ENCODE measurements around the gene ANKS3. TPM values are rescaled to one million over a fixed set of nuclear protein-coding genes. Genes with fewer than 3 reads are reported as not detected.

Gene ANKS3
- total and polyA plus RNA-seq, 2 experiments from 2014 or later = 22.5 to 24.9 TPM

DNA sequence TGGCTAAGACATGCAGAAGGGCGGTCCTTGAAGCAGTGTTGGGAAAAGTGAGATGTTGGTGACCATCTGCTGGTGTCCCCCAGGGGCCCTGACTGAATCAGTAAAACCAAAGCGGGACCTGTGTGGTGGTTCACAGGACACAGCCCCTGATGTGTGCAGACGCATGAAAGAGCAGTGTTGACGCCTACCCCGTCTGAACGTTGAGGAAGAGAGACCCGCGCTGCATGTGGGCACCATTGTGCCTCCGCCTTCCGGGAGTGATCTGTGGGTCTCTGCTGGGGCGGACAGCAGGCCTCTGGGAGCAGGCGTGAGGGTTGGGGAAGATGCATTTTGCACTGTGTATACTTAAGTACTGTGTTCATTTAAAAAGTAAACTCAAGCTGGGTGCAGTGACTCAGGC is 77.8 kb downstream of the ANKS3 start (continued):
- TF ChIP-seq, protein P1, sequence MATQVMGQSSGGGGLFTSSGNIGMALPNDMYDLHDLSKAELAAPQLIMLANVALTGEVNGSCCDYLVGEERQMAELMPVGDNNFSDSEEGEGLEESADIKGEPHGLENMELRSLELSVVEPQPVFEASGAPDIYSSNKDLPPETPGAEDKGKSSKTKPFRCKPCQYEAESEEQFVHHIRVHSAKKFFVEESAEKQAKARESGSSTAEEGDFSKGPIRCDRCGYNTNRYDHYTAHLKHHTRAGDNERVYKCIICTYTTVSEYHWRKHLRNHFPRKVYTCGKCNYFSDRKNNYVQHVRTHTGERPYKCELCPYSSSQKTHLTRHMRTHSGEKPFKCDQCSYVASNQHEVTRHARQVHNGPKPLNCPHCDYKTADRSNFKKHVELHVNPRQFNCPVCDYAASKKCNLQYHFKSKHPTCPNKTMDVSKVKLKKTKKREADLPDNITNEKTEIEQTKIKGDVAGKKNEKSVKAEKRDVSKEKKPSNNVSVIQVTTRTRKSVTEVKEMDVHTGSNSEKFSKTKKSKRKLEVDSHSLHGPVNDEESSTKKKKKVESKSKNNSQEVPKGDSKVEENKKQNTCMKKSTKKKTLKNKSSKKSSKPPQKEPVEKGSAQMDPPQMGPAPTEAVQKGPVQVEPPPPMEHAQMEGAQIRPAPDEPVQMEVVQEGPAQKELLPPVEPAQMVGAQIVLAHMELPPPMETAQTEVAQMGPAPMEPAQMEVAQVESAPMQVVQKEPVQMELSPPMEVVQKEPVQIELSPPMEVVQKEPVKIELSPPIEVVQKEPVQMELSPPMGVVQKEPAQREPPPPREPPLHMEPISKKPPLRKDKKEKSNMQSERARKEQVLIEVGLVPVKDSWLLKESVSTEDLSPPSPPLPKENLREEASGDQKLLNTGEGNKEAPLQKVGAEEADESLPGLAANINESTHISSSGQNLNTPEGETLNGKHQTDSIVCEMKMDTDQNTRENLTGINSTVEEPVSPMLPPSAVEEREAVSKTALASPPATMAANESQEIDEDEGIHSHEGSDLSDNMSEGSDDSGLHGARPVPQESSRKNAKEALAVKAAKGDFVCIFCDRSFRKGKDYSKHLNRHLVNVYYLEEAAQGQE (IDR thresholded peaks at IDR 0.05; ENCODE audit: unreplicated experiment) = no peak
- TF ChIP-seq ZNF331 (CRISPR knock-in tag; IDR thresholded peaks at IDR 0.05; ENCODE audit: low read depth) = no peak

DNA sequence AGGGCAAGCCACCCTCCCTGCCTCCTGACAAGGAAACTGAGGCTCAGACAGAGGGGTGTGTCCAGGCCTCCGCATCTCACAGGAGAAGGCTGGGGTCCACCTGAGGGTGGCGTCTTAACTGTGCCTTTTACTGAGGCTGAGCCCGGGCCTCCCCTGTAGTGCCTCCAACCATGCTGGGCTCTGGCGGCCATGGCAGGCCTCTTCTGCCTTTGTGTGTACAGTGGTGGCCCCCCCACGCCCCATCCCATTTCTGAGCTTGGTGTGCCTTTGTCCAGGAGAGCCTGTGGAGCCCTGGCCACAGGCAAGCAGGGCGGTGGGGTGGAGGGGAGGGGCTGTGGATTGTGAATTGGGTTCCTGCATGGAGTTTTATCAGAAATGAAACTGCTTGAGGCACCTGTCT is 78.3 kb downstream of the ANKS3 start:
- H3K4me1 Mint-ChIP-seq = no peaks in the 10 kb centered on the region
- Histone ChIP-seq H3K36me3 (ENCODE audit: insufficient read depth) (no peaks in the 10 kb centered on the region), H3K27ac (ENCODE audit: low read depth) (no peak overlapping the region), H2AFZ (no peak overlapping the region), H3K4me2 (no peak overlapping the region), H3K4me1 (ENCODE audit: insufficient read depth) (no peaks in the 10 kb centered on the region), H4K20me1 (replicated peaks; ENCODE audit: insufficient read depth) (0 out of 2 replicates have a peak, but pooled peaks cover 3% of the 10 kb centered on the region), H3K4me3 (no peak overlapping the region), H3K9me2 (ENCODE audit: insufficient read depth) (no peaks in the 10 kb centered on the region), H3F3A (replicated peaks; ENCODE audit: low read depth) (no peaks in the 10 kb centered on the region), H3K27me3 (ENCODE audit: insufficient read depth) (no peaks in the 10 kb centered on the region), H3K79me2 (replicated peaks; ENCODE audit: insufficient read depth) (no peaks in the 10 kb centered on the region)
- H3K4me3 Mint-ChIP-seq = no peak overlapping the region
- H3K9me3 Mint-ChIP-seq = no peaks in the 10 kb centered on the region
- ATAC-seq = no peak
- H3K27ac Mint-ChIP-seq = no peak overlapping the region
- no peak for DNase-seq (ENCODE audit: low spot score)
- H3K27me3 Mint-ChIP-seq (ENCODE audit: insufficient read depth, low read depth, poor library complexity) = peaks cover 2% of the 10 kb centered on the region
- H3K36me3 Mint-ChIP-seq (ENCODE audit: low read depth) = peaks cover 19% of the 10 kb centered on the region
- TF ChIP-seq EZH2 (IDR thresholded peaks at IDR 0.05; ENCODE audit: low read depth, unreplicated experiment) (no peak), CREB1 (CRISPR knock-in tag; IDR thresholded peaks at IDR 0.05; ENCODE audit: low read depth) (no peak), ZNF331 (CRISPR knock-in tag; IDR thresholded peaks at IDR 0.05; ENCODE audit: low read depth) (no peak), JUNB (IDR thresholded peaks at IDR 0.05; ENCODE audit: unreplicated experiment) (no peak), NANOG (IDR thresholded peaks at IDR 0.05; ENCODE audit: borderline replicate concordance) (no peak), POLR2AphosphoS5 (IDR thresholded peaks at IDR 0.05; ENCODE audit: low read depth) (no peak), EZH2phosphoT487 (IDR thresholded peaks at IDR 0.05; ENCODE audit: unreplicated experiment) (no peak)
- TF ChIP-seq, protein P2, sequence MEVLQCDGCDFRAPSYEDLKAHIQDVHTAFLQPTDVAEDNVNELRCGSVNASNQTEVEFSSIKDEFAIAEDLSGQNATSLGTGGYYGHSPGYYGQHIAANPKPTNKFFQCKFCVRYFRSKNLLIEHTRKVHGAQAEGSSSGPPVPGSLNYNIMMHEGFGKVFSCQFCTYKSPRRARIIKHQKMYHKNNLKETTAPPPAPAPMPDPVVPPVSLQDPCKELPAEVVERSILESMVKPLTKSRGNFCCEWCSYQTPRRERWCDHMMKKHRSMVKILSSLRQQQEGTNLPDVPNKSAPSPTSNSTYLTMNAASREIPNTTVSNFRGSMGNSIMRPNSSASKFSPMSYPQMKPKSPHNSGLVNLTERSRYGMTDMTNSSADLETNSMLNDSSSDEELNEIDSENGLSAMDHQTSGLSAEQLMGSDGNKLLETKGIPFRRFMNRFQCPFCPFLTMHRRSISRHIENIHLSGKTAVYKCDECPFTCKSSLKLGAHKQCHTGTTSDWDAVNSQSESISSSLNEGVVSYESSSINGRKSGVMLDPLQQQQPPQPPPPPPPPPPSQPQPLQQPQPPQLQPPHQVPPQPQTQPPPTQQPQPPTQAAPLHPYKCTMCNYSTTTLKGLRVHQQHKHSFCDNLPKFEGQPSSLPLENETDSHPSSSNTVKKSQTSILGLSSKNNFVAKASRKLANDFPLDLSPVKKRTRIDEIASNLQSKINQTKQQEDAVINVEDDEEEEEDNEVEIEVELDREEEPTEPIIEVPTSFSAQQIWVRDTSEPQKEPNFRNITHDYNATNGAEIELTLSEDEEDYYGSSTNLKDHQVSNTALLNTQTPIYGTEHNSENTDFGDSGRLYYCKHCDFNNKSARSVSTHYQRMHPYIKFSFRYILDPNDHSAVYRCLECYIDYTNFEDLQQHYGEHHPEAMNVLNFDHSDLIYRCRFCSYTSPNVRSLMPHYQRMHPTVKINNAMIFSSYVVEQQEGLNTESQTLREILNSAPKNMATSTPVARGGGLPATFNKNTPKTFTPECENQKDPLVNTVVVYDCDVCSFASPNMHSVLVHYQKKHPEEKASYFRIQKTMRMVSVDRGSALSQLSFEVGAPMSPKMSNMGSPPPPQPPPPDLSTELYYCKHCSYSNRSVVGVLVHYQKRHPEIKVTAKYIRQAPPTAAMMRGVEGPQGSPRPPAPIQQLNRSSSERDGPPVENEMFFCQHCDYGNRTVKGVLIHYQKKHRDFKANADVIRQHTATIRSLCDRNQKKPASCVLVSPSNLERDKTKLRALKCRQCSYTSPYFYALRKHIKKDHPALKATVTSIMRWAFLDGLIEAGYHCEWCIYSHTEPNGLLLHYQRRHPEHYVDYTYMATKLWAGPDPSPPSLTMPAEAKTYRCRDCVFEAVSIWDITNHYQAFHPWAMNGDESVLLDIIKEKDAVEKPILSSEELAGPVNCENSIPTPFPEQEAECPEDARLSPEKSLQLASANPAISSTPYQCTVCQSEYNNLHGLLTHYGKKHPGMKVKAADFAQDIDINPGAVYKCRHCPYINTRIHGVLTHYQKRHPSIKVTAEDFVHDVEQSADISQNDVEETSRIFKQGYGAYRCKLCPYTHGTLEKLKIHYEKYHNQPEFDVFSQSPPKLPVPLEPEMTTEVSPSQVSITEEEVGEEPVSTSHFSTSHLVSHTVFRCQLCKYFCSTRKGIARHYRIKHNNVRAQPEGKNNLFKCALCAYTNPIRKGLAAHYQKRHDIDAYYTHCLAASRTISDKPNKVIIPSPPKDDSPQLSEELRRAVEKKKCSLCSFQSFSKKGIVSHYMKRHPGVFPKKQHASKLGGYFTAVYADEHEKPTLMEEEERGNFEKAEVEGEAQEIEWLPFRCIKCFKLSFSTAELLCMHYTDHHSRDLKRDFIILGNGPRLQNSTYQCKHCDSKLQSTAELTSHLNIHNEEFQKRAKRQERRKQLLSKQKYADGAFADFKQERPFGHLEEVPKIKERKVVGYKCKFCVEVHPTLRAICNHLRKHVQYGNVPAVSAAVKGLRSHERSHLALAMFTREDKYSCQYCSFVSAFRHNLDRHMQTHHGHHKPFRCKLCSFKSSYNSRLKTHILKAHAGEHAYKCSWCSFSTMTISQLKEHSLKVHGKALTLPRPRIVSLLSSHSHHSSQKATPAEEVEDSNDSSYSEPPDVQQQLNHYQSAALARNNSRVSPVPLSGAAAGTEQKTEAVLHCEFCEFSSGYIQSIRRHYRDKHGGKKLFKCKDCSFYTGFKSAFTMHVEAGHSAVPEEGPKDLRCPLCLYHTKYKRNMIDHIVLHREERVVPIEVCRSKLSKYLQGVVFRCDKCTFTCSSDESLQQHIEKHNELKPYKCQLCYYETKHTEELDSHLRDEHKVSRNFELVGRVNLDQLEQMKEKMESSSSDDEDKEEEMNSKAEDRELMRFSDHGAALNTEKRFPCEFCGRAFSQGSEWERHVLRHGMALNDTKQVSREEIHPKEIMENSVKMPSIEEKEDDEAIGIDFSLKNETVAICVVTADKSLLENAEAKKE (CRISPR knock-in tag; IDR thresholded peaks at IDR 0.05) = no peak
- TF ChIP-seq, protein P1 (IDR thresholded peaks at IDR 0.05; ENCODE audit: unreplicated experiment) = no peak
- TF ChIP-seq, protein P3, sequence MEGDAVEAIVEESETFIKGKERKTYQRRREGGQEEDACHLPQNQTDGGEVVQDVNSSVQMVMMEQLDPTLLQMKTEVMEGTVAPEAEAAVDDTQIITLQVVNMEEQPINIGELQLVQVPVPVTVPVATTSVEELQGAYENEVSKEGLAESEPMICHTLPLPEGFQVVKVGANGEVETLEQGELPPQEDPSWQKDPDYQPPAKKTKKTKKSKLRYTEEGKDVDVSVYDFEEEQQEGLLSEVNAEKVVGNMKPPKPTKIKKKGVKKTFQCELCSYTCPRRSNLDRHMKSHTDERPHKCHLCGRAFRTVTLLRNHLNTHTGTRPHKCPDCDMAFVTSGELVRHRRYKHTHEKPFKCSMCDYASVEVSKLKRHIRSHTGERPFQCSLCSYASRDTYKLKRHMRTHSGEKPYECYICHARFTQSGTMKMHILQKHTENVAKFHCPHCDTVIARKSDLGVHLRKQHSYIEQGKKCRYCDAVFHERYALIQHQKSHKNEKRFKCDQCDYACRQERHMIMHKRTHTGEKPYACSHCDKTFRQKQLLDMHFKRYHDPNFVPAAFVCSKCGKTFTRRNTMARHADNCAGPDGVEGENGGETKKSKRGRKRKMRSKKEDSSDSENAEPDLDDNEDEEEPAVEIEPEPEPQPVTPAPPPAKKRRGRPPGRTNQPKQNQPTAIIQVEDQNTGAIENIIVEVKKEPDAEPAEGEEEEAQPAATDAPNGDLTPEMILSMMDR (conservative IDR thresholded peaks at IDR 0.05; ENCODE audit: low read depth in 2 of 2) = no peak
